Measurements from ENCODE around the gene NEU1. TPM values are rescaled to one million over a fixed set of nuclear protein-coding genes. Genes with fewer than 3 reads are reported as not detected.

NEU1 gene
- total RNA-seq, 1 donor from 2014 or later = 19.2 TPM

DNA sequence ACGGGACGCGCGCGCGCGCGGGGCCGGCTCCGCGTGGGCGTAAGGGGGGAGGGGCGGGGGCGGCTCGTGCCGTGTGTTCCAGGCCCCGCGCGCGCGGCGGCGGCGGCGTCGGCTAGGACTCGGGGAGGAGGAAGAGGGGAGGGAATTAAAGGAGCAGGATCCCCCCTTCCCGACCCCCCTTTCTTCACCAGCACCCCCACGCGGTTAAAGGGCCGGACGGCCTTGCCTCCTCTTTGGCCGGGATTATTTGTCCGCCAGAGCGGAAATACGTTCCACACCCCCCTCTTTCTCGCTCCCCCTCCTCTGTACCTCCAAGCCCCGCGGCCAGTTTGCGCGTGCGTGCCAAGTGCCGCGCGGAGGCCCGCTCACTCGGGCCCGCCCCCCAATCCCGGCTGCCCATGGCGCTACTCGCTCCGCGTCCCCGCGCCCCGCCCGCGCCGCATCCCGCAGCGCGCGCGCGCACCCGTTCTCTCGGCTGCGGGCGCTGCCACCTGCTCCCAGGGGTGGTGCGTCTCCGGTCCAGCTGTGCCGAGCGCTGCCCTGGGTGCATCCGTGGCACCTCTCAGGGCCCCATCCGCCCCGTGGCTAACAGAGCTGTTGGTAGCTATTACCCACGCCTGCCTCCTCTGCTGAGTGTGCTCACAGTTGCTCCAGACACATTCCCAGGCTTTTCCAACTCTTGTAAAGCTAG, 39.5 kb upstream of the NEU1 start, which contains the start of gene ZBTB12:
ZBTB12 (minus strand) TSS at position 134 of the 691 bp plus-strand sequence. CDS start 781 bp downstream, outside the sequence.
- TF ChIP-seq CTCF (IDR thresholded peaks at IDR 0.05) = no peak
- Mint-ChIP-seq H3K9me3 (no peaks in the 10 kb centered on the region), H3K36me3 (ENCODE audit: low read depth) (peaks cover 7% of the 10 kb centered on the region), H3K27me3 (no peaks in the 10 kb centered on the region), H3K4me3 (peak within 1 kb of the TSS; percentile 89), H3K4me1 (peaks cover 27% of the 10 kb centered on the region), H3K27ac (peak within 1 kb of the TSS; percentile 86)
- ATAC-seq (ENCODE audit: low read depth) (peak; percentile 69), DNase-seq (peak; percentile 83)
- CTCF ChIA-PET = no interaction called here
- POLR2A ChIA-PET = interaction anchor here (0.5 to 2.0 kb wide), 17 partner anchors 17 to 936 kb away, joined by 3 to 12 read pairs (median 4); partner anchors contain the start of genes DDX39B, DXO, GPANK1 and NELFE
- intact Hi-C loops (cut with micrococcal nuclease) = loop anchor here (1.0 to 5.0 kb wide), 4 partner anchors 50 to 281 kb away; partner anchors contain the start of genes AGPAT1, PRRC2A, RNF5 and SKIC2

GRCh38 chr6:31901415-31901952, 38.9 kb upstream of the NEU1 start:
- peaks cover 29% of the 10 kb centered on the region for H3K4me1 Mint-ChIP-seq
- ATAC-seq (ENCODE audit: low read depth) = peak; percentile 40
- peak overlapping the region; percentile 66 for H3K4me3 Mint-ChIP-seq
- peaks cover 8% of the 10 kb centered on the region for H3K36me3 Mint-ChIP-seq (ENCODE audit: low read depth)
- intact Hi-C loops (cut with micrococcal nuclease) = loop anchor here (5.0 kb wide), 1 partner anchor 276 kb away; the partner anchor contains the start of genes AGPAT1 and RNF5
- TF ChIP-seq CTCF (IDR thresholded peaks at IDR 0.05) = no peak
- no peaks in the 10 kb centered on the region for H3K9me3 Mint-ChIP-seq
- peak overlapping the region; percentile 53 for H3K27ac Mint-ChIP-seq
- H3K27me3 Mint-ChIP-seq = no peaks in the 10 kb centered on the region
- POLR2A ChIA-PET = interaction anchor here (0.6 to 2.0 kb wide), 13 partner anchors 17 to 1376 kb away, joined by 3 to 9 read pairs (median 5); partner anchors contain the start of genes DDX39B, DXO, NELFE and NEU1
- CTCF ChIA-PET = no interaction called here
- DNase-seq = peak; percentile 67

DNA sequence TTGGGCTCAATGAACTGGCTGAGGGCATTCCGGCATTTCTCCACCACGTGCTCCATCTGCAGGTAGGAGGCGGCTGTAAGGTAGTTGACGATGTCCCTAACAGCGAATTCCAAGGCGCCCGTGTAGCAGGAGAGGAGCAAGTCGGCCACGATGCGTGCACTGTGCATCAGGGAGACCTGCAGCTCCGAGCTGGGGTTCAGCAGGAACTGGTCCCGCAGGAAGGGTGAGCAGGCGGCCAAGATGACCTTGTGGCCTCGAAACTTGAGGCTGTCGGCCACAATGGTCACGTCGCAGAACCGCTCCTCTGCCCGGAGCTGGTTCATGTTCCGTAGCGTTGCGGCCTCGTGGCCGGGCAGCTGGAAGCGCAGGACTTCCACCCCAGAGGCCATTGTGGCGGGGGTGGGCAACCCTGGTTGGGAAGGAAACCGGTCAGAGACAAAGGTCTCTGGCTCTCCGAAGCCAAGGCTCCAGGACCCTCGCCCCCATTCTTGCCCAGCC, 38.3 kb upstream of the NEU1 start:
- intact Hi-C loops (cut with micrococcal nuclease) = loop anchor here (5.0 kb wide), 1 partner anchor 276 kb away; the partner anchor contains the start of genes AGPAT1 and RNF5
- H3K4me3 Mint-ChIP-seq = peak overlapping the region; percentile 66
- no peaks in the 10 kb centered on the region for H3K27me3 Mint-ChIP-seq
- H3K36me3 Mint-ChIP-seq (ENCODE audit: low read depth) = peaks cover 8% of the 10 kb centered on the region
- TF ChIP-seq CTCF (IDR thresholded peaks at IDR 0.05) = no peak
- ChIA-PET POLR2A (interaction anchor here (0.6 to 2.0 kb wide), 8 partner anchors 38 to 1377 kb away, joined by 3 to 9 read pairs (median 6); partner anchors contain the start of genes DXO, NELFE, NEU1 and SKIC2), CTCF (no interaction called here)
- ATAC-seq (ENCODE audit: low read depth) (no peak), DNase-seq (no peak)
- H3K27ac Mint-ChIP-seq = peak overlapping the region; percentile 41
- peaks cover 32% of the 10 kb centered on the region for H3K4me1 Mint-ChIP-seq
- H3K9me3 Mint-ChIP-seq = no peaks in the 10 kb centered on the region

- DNase-seq = no peak
- Mint-ChIP-seq H3K9me3 (no peaks in the 10 kb centered on the region), H3K27ac (no peak overlapping the region), H3K27me3 (no peaks in the 10 kb centered on the region), H3K4me3 (no peak overlapping the region), H3K36me3 (ENCODE audit: low read depth) (peaks cover 16% of the 10 kb centered on the region), H3K4me1 (peaks cover 35% of the 10 kb centered on the region)
- ChIA-PET POLR2A (interaction anchor here (2.0 kb wide), 1 partner anchor 37 kb away, joined by 6 read pairs; the partner anchor contains the start of gene NEU1), CTCF (no interaction called here)
- no peak for TF ChIP-seq CTCF (IDR thresholded peaks at IDR 0.05)
- intact Hi-C loops (cut with micrococcal nuclease) = loop anchor here (5.0 kb wide), 2 partner anchors 233 to 277 kb away; partner anchors contain the start of genes AGPAT1, CSNK2B, LY6G5B and RNF5
- no peak for ATAC-seq (ENCODE audit: low read depth)
These were observed 37.5 kb upstream of the NEU1 start for GRCh38 chr6:31899882-31900722.

All from activated B cell treated with CpG ODN at 0.5 μM for 24 hours (primary cell).